H9 (cell line): ENCODE results near the gene KRT32. TPM values are rescaled to one million over a fixed set of nuclear protein-coding genes. Genes with fewer than 3 reads are reported as not detected.
A peak's percentile ranks its signal among the peaks of the same experiment; 100 is the strongest.

Experiments used
- DNase-seq: peaks from one replicate; pipeline ENCODE4 v3.0.0-alpha.2; 2017
- H2AFZ ChIP-seq: one replicate; pipeline ENCODE4 v1.6.1; 2013; ENCODE audit warnings: mild to moderate bottlenecking, low read length, control low read depth, moderate library complexity
- H2AK5ac ChIP-seq: 2 replicates; pipeline ENCODE4 v1.6.1; 2013; ENCODE audit warnings: low read length, control low read depth, mixed read lengths; ENCODE audit not compliant: insufficient read length
- H2BK120ac ChIP-seq: one replicate; pipeline ENCODE4 v1.6.1; 2013; ENCODE audit warnings: low read depth, mild to moderate bottlenecking, low read length, control low read depth, inconsistent platforms; ENCODE audit not compliant: poor library complexity, severe bottlenecking
- H2BK12ac ChIP-seq: 2 replicates; pipeline ENCODE4 v1.6.1; 2013; ENCODE audit warnings: low read length, control low read depth, mixed read lengths, low read depth; ENCODE audit not compliant: insufficient read length
- H2BK15ac ChIP-seq: 2 replicates; pipeline ENCODE4 v1.6.1; 2013; ENCODE audit warnings: low read depth, low read length, control low read depth
- H2BK20ac ChIP-seq: one replicate; pipeline ENCODE4 v1.6.1; 2013; ENCODE audit warnings: low read depth, mild to moderate bottlenecking, low read length, control low read depth, inconsistent platforms; ENCODE audit not compliant: poor library complexity, severe bottlenecking
- H2BK5ac ChIP-seq: 2 replicates; pipeline ENCODE4 v1.6.1; 2013; ENCODE audit warnings: low read length, control low read depth, mixed read lengths; ENCODE audit not compliant: insufficient read length
- H3K14ac ChIP-seq: 2 replicates; pipeline ENCODE4 v1.6.1; 2013; ENCODE audit warnings: low read length, control low read depth; ENCODE audit not compliant: insufficient read depth
- H3K18ac ChIP-seq: 2 replicates; pipeline ENCODE4 v1.6.1; 2013; ENCODE audit warnings: low read depth, mild to moderate bottlenecking, mixed read lengths, low read length, control low read depth; ENCODE audit not compliant: insufficient read length
- H3K23ac ChIP-seq: 2 replicates; pipeline ENCODE4 v1.6.1; 2013; ENCODE audit warnings: low read length, control low read depth, mixed read lengths, low read depth; ENCODE audit not compliant: insufficient read length
- H3K23me2 ChIP-seq: 2 replicates; pipeline ENCODE4 v1.6.1; 2013; ENCODE audit warnings: low read depth, mild to moderate bottlenecking, mixed read lengths, low read length, control low read depth; ENCODE audit not compliant: insufficient read length, poor library complexity, severe bottlenecking
- H3K27ac ChIP-seq: 2 replicates; pipeline ENCODE4 v1.5.1; 2013; ENCODE audit warnings: low read length, control low read depth, mixed read lengths, low read depth; ENCODE audit not compliant: insufficient read length
- H3K27me3 ChIP-seq: 2 replicates; pipeline ENCODE4 v1.6.1; 2013; ENCODE audit warnings: low read length, control low read depth, inconsistent platforms; ENCODE audit not compliant: insufficient read depth
- H3K4ac ChIP-seq: 2 replicates; pipeline ENCODE4 v1.6.1; 2013; ENCODE audit warnings: low read depth, mild to moderate bottlenecking, control low read depth, inconsistent platforms, low read length, moderate library complexity
- H3K4me1 ChIP-seq: 2 replicates; pipeline ENCODE4 v1.6.1; 2013; ENCODE audit warnings: low read length, control low read depth, inconsistent platforms; ENCODE audit not compliant: insufficient read depth
- H3K4me2 ChIP-seq: 2 replicates; pipeline ENCODE4 v1.6.1; 2013; ENCODE audit warnings: low read length, control low read depth, mixed read lengths; ENCODE audit not compliant: insufficient read length, insufficient read depth
- H3K56ac ChIP-seq: 2 replicates; pipeline ENCODE4 v1.6.1; 2013; ENCODE audit warnings: low read depth, mild to moderate bottlenecking, mixed read lengths, low read length, control low read depth; ENCODE audit not compliant: insufficient read length
- H3K79me1 ChIP-seq: 2 replicates; pipeline ENCODE4 v1.6.1; 2013; ENCODE audit warnings: low read depth, mild to moderate bottlenecking, moderate library complexity, low read length, control low read depth, inconsistent platforms; ENCODE audit not compliant: insufficient read depth, poor library complexity, severe bottlenecking
- H3K79me2 ChIP-seq: 2 replicates; pipeline ENCODE4 v1.6.1; 2013; ENCODE audit warnings: low read length, control low read depth, inconsistent platforms; ENCODE audit not compliant: insufficient read depth
- H3K9ac ChIP-seq: 2 replicates; pipeline ENCODE4 v1.6.1; 2013; ENCODE audit warnings: low read length, control low read depth, mixed read lengths; ENCODE audit not compliant: insufficient read length; ENCODE audit errors: extremely low read depth
- H3K9me3 ChIP-seq: one replicate; pipeline ENCODE4 v1.6.1; 2013; ENCODE audit warnings: low read depth, low read length, inconsistent platforms; ENCODE audit not compliant: control insufficient read depth
- H3T11ph ChIP-seq: one replicate; pipeline ENCODE4 v1.6.1; 2013; ENCODE audit warnings: mild to moderate bottlenecking, low read length, control low read depth, inconsistent platforms
- H4K20me1 ChIP-seq: one replicate; pipeline ENCODE4 v1.6.1; 2013; ENCODE audit not compliant: control insufficient read depth, insufficient read length, insufficient read depth
- H4K5ac ChIP-seq: 2 replicates; pipeline ENCODE4 v1.6.1; 2013; ENCODE audit warnings: low read depth, mild to moderate bottlenecking, mixed read lengths, low read length, control low read depth; ENCODE audit not compliant: insufficient read length
- H4K8ac ChIP-seq: replicated peaks from 2 replicates; pipeline ENCODE4 v1.6.1; 2013; ENCODE audit warnings: low read length, control low read depth, mixed read lengths, low read depth; ENCODE audit not compliant: insufficient read length
- H4K91ac ChIP-seq: 2 replicates; pipeline ENCODE4 v1.6.1; 2013; ENCODE audit warnings: low read depth, mild to moderate bottlenecking, moderate library complexity, mixed read lengths, low read length, control low read depth; ENCODE audit not compliant: insufficient read length
- H3K27ac Mint-ChIP-seq, 3 experiments: 2 replicates in 2 of 3; 3 replicates in 1 of 3; pipeline ENCODE4 v1.8.0; 2020 to 2021; ENCODE audit warnings: mixed read lengths in 3 of 3, mild to moderate bottlenecking in 1 of 3, moderate library complexity in 1 of 3
- H3K27me3 Mint-ChIP-seq: 2 replicates; pipeline ENCODE4 v1.8.0; 2021; ENCODE audit warnings: low read depth, mild to moderate bottlenecking, moderate library complexity, mixed read lengths
- H3K36me3 Mint-ChIP-seq, 3 experiments: 2 replicates in 2 of 3; 3 replicates in 1 of 3; pipeline ENCODE4 v1.8.0; 2020 to 2021; ENCODE audit warnings: low read depth in 3 of 3, mixed read lengths in 3 of 3; ENCODE audit not compliant: insufficient read depth in 1 of 3
- H3K4me1 Mint-ChIP-seq, 2 experiments: 2 replicates each; pipeline ENCODE4 v1.8.0; 2020; ENCODE audit warnings: mixed read lengths in 2 of 2
- H3K4me3 Mint-ChIP-seq, 2 experiments: 2 replicates in 1 of 2; 3 replicates in 1 of 2; pipeline ENCODE4 v1.8.0; 2020 to 2021; ENCODE audit warnings: mild to moderate bottlenecking in 2 of 2, mixed read lengths in 2 of 2, moderate library complexity in 1 of 2
- H3K9me3 Mint-ChIP-seq, 2 experiments: 2 replicates in 1 of 2; 3 replicates in 1 of 2; pipeline ENCODE4 v1.8.0; 2020; ENCODE audit warnings: mild to moderate bottlenecking in 2 of 2, mixed read lengths in 2 of 2, moderate library complexity in 1 of 2
- WGBS: extraction: QIAGEN DNeasy Blood & Tissue Kit; methylation state at CpG from one replicate; pipeline ENCODE4 v1.1.7; 2013; ENCODE audit warnings: missing lambda C conversion rate, low lambda C conversion rate, mixed read lengths; ENCODE audit not compliant: insufficient read length; ENCODE audit errors: extremely low coverage; 5-methylcytosine and 5-hydroxymethylcytosine counted together
- total RNA-seq: library from RNA; stranded (reverse); gene quantifications from 2 replicates; pipeline ENCODE4 v1.2.1, GENCODE V29; 2021
- TF ChIP-seq, protein P1 (sequence below): fragments of 200-600 bp; sonication (generic); conservative IDR thresholded peaks from 3 replicates; pipeline ENCODE4 v1.8.0; 2021; ENCODE audit warnings: antibody characterized with exemption, mild to moderate bottlenecking

The KRT32 gene
- total RNA-seq, 1 experiment from 2014 or later, result not detected

DNA sequence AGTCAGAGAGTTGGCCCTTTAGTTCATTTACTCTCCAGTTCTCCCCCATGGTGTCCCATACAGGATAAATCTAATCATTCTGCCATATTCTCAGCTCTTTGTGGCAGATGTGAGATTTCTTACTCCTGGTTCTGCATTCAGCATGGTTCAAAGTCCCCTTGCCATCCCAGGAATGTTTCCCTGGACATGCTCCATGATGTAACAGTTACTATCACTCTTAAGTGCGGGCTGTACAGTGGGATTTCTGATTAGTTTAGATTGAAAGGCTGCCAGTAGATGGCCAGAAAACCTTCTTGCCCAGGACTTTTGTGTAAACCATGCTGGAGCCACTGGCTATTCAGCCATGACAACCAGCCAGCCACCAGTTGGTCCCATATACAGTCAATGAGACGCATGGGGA, 53.2 kb downstream of the KRT32 start:
- Histone ChIP-seq H4K5ac (no peak overlapping the region), H3T11ph (no peak overlapping the region), H4K8ac (no peak overlapping the region), H3K56ac (no peak overlapping the region), H3K27ac (no peak overlapping the region), H3K4ac (no peak overlapping the region), H3K4me1 (peaks cover 4% of the 10 kb centered on the region), H3K23ac (no peak overlapping the region), H3K79me2 (no peaks in the 10 kb centered on the region), H2BK5ac (no peak overlapping the region), H2AFZ (no peak overlapping the region), H3K18ac (no peak overlapping the region), H2BK20ac (no peak overlapping the region), H2BK120ac (no peak overlapping the region), H2BK15ac (no peak overlapping the region), H3K9me3 (no peaks in the 10 kb centered on the region), H3K4me2 (no peak overlapping the region), H2BK12ac (peak overlapping the region; percentile 15), H4K91ac (no peak overlapping the region), H2AK5ac (no peak overlapping the region), H4K20me1 (no peaks in the 10 kb centered on the region), H3K23me2 (no peaks in the 10 kb centered on the region), H3K27me3 (no peaks in the 10 kb centered on the region), H3K14ac (no peak overlapping the region), H3K9ac (no peak overlapping the region), H3K79me1 (no peaks in the 10 kb centered on the region)
- H3K4me3 Mint-ChIP-seq, result no peak overlapping the region
- no CpG with 5 or more reads among the region's 2 CpGs for WGBS
- TF ChIP-seq, protein P1, sequence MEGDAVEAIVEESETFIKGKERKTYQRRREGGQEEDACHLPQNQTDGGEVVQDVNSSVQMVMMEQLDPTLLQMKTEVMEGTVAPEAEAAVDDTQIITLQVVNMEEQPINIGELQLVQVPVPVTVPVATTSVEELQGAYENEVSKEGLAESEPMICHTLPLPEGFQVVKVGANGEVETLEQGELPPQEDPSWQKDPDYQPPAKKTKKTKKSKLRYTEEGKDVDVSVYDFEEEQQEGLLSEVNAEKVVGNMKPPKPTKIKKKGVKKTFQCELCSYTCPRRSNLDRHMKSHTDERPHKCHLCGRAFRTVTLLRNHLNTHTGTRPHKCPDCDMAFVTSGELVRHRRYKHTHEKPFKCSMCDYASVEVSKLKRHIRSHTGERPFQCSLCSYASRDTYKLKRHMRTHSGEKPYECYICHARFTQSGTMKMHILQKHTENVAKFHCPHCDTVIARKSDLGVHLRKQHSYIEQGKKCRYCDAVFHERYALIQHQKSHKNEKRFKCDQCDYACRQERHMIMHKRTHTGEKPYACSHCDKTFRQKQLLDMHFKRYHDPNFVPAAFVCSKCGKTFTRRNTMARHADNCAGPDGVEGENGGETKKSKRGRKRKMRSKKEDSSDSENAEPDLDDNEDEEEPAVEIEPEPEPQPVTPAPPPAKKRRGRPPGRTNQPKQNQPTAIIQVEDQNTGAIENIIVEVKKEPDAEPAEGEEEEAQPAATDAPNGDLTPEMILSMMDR, result no peak
- no peaks in the 10 kb centered on the region for H3K36me3 Mint-ChIP-seq
- H3K27me3 Mint-ChIP-seq, result no peaks in the 10 kb centered on the region; the same call in 1 of the 2 replicates
- peaks cover 36 to 38% of the 10 kb centered on the region in 2 experiments for H3K4me1 Mint-ChIP-seq
- H3K9me3 Mint-ChIP-seq, result no peaks in the 10 kb centered on the region
- no peak for DNase-seq
- H3K27ac Mint-ChIP-seq, result no peak overlapping the region
